Measurements from ENCODE around the gene MAGEA6.
"Not testable (repeated sequence)": the region's sequence is repeated elsewhere in the genome, so short reads cannot be mapped to it uniquely, and the experiment has no call there.

Gene MAGEA6

DNA sequence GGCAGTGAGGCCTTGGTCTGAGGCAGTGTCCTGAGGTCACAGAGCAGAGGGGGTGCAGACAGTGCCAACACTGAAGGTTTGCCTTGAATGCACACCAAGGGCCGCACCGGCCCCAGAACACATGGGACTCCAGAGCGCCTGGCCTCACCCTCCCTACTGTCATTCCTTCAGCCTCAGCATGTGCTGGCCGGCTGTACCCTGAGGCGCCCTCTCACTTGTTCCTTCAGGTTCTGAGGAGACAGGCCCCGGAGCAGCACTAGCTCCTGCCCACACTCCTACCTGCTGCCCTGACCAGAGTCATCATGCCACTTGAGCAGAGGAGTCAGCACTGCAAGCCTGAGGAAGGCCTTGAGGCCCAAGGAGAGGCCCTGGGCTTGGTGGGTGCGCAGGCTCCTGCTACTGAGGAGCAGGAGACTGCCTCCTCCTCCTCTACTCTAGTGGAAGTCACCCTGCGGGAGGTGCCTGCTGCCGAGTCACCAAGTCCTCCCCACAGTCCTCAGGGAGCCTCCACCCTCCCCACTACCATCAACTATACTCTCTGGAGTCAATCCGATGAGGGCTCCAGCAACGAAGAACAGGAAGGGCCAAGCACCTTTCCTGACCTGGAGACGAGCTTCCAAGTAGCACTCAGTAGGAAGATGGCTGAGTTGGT is 33.5 kb downstream of the MAGEA6 start:
- H3K4me3 ChIP-seq (ENCODE audit: low read length): no peak overlapping the region
- DNase-seq (ENCODE audit: low read depth): no peak
- TF ChIP-seq, protein P1, sequence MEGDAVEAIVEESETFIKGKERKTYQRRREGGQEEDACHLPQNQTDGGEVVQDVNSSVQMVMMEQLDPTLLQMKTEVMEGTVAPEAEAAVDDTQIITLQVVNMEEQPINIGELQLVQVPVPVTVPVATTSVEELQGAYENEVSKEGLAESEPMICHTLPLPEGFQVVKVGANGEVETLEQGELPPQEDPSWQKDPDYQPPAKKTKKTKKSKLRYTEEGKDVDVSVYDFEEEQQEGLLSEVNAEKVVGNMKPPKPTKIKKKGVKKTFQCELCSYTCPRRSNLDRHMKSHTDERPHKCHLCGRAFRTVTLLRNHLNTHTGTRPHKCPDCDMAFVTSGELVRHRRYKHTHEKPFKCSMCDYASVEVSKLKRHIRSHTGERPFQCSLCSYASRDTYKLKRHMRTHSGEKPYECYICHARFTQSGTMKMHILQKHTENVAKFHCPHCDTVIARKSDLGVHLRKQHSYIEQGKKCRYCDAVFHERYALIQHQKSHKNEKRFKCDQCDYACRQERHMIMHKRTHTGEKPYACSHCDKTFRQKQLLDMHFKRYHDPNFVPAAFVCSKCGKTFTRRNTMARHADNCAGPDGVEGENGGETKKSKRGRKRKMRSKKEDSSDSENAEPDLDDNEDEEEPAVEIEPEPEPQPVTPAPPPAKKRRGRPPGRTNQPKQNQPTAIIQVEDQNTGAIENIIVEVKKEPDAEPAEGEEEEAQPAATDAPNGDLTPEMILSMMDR (IDR thresholded peaks at IDR 0.05; ENCODE audit: insufficient read depth, low read depth, low read length, missing control alignments): no peak

DNA sequence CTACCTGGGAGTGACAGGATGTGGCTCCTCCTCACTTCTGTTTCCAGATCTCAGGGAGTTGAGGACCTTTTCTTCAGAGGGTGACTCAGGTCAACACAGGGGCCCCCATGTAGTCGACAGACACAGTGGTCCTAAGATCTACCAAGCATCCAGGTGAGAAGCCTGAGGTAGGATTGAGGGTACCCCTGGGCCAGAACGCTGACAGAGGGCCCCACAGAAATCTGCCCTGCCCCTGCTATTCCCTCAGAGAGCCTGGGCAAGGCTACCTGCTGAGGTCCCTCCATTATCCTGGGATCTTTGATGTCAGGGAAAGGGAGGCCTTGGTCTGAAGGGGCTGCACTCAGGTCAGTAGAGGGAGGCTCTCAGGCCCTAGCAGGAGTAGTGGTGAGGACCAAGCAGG is 34.4 kb downstream of the MAGEA6 start:
- DNase-seq (ENCODE audit: low read depth): no peak
- no peak overlapping the region for H3K4me3 ChIP-seq (ENCODE audit: low read length)
- TF ChIP-seq, protein P1 (IDR thresholded peaks at IDR 0.05; ENCODE audit: insufficient read depth, low read depth, low read length, missing control alignments): no peak

DNA sequence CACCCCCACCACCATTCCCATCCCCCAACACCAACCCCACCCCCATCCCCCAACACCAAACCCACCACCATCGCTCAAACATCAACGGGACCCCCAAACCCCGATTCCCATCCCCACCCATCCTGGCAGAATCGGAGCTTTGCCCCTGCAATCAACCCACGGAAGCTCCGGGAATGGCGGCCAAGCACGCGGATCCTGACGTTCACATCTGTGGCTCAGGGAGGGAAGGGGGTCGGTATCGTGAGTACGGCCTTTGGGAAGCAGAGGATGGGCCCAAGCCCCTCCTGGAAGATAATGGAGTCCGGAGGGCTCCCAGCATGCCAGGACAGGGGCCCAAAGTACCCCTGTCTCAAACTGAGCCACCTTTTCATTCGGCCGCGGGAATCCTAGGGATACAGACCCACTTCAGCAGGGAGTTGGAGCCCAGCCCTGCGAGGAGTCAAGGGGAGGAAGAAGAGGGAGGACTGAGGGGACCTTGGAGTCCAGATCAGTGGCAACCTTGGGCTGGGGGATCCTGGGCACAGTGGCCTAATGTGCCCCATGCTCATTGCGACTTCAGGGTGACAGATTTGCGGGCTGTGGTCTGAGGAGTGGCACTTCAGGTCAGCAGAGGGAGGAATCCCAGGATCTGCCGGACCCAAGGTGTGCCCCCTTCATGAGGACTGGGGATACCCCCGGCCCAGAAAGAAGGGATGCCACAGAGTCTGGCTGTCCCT is 35.2 kb downstream of the MAGEA6 start:
- DNase-seq (ENCODE audit: low read depth); H3K4me3 ChIP-seq (ENCODE audit: low read length): not testable (repeated sequence)

DNA sequence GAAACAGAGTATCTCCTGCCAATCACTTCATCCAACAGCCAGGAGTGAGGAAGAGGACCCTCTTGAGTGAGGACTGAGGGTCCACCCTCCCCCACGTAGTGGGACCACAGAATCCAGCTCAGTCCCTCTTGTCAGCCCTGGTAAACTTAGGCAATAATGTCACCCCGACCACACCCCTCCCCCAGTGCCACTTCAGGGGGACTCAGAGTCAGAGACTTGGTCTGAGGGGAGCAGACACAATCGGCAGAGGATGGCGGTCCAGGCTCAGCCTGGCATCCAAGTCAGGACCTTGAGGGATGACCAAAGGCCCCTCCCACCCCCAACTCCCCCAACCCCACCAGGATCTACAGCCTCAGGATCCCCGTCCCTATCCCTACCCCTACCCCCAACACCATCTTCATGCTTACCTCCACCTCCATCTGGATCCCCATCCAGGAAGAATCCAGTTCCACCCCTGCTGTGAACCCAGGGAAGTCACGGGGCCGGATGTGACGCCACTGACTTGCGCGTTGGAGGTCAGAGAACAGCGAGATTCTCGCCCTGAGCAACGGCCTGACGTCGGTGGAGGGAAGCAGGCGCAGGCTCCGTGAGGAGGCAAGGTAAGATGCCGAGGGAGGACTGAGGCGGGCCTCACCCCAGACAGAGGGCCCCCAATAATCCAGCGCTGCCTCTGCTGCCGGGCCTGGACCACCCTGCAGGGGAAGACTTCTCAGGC is 36.1 kb downstream of the MAGEA6 start, which contains the start of the genes CSAG1 and MAGEA12:
Gene CSAG1 (minus strand): TSS at position 461 of the 715 bp plus-strand sequence. CDS start 1,261 bp downstream, outside the sequence.
Gene MAGEA12 (plus strand): TSS at position 497 of the 715 bp plus-strand sequence. CDS start 2,405 bp downstream, outside the sequence.
- no peak within 1 kb of the TSS for H3K4me3 ChIP-seq (ENCODE audit: low read length)
- TF ChIP-seq, protein P1 (IDR thresholded peaks at IDR 0.05; ENCODE audit: insufficient read depth, low read depth, low read length, missing control alignments): no peak
- no peak for DNase-seq (ENCODE audit: low read depth)

DNA sequence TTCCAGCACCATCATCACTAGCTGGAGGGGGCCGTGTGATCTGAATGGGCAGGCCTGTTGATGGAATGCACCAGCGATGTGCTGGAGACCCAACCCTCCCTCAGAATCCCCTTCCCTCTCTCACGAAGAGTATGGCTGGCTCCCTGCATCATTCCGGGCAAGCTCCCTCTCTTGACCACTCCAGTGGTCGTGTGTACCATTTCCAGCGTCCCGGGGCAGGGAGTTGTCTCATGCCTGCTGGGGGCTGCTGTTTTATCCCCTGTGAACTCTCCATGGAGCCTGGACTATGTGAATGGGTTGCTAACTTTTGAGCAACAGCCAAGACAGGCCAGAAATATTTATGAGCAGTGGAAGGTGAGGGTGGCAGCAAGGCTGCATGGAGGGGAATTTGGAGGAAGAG is 44.1 kb downstream of the MAGEA6 start:
- TF ChIP-seq, protein P1 (IDR thresholded peaks at IDR 0.05; ENCODE audit: insufficient read depth, low read depth, low read length, missing control alignments): no peak

More for the DNA sequence above, 44.1 kb downstream of the MAGEA6 start:
- no peak overlapping the region for H3K4me3 ChIP-seq (ENCODE audit: low read length)
- DNase-seq (ENCODE audit: low read depth): no peak
